T-helper 1 cell treated with Interleukin-12 subunit alpha and Interleukin-12 subunit beta and Interleukin-4 antibody, amounts not matched to agents 30 μg/mL and 1 μg/mL, for 36 hours (primary cell): ENCODE data around the gene ZBTB16.

Source experiments
- H3K27ac Mint-ChIP-seq: one replicate; pipeline ENCODE4 v1.8.0; 2021; ENCODE audit warnings: mild to moderate bottlenecking, mixed read lengths
- H3K27me3 Mint-ChIP-seq: one replicate; pipeline ENCODE4 v1.8.0; 2021; ENCODE audit warnings: low read depth, mixed read lengths
- H3K36me3 Mint-ChIP-seq: one replicate; pipeline ENCODE4 v1.8.0; 2021; ENCODE audit warnings: low read depth, mixed read lengths
- H3K4me1 Mint-ChIP-seq: one replicate; pipeline ENCODE4 v1.8.0; 2021; ENCODE audit warnings: low read depth, mixed read lengths
- H3K4me3 Mint-ChIP-seq: one replicate; pipeline ENCODE4 v1.8.0; 2021; ENCODE audit warnings: mild to moderate bottlenecking, moderate library complexity, mixed read lengths
- H3K9me3 Mint-ChIP-seq: one replicate; pipeline ENCODE4 v1.8.0; 2021; ENCODE audit warnings: mixed read lengths

The ZBTB16 gene

GRCh38 chr11:114091516-114092397, 32.2 kb downstream of the ZBTB16 start:
- Mint-ChIP-seq H3K27me3 (peaks cover 8% of the 10 kb centered on the region), H3K4me1 (peaks cover 14% of the 10 kb centered on the region), H3K36me3 (peaks cover 2% of the 10 kb centered on the region), H3K9me3 (no peaks in the 10 kb centered on the region), H3K27ac (no peak overlapping the region), H3K4me3 (no peak overlapping the region)

DNA sequence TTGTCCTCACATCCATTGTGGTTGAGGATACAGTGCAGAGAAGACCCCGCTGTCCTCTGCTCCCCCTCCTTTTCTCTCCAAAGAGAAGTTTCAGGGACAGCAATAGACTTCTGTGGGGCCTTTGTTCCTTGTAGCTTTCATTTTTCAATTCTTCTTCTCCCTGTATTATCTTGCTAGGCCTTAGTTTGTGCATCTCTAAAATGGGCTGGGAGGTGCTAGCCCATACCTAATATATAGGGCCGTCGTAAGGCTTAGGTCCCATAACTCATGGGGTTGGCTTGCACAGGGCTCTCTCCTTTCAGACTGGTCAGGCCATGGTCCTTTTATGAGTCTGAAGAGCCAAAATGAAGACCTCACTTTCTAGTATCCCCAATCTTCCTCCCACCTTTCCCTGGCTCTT, 33.0 kb downstream of the ZBTB16 start:
- H3K27me3 Mint-ChIP-seq: peaks cover 12% of the 10 kb centered on the region
- H3K4me3 Mint-ChIP-seq: no peak overlapping the region
- H3K27ac Mint-ChIP-seq: no peak overlapping the region
- H3K4me1 Mint-ChIP-seq: peaks cover 7% of the 10 kb centered on the region
- no peaks in the 10 kb centered on the region for H3K9me3 Mint-ChIP-seq
- no peaks in the 10 kb centered on the region for H3K36me3 Mint-ChIP-seq

- no peak overlapping the region for H3K27ac Mint-ChIP-seq
- H3K4me1 Mint-ChIP-seq: peaks cover 2% of the 10 kb centered on the region
- H3K9me3 Mint-ChIP-seq: no peaks in the 10 kb centered on the region
- H3K27me3 Mint-ChIP-seq: peaks cover 16% of the 10 kb centered on the region
- no peak overlapping the region for H3K4me3 Mint-ChIP-seq
- H3K36me3 Mint-ChIP-seq: no peaks in the 10 kb centered on the region
These were observed 33.4 kb downstream of the ZBTB16 start for GRCh38 chr11:114092953-114093352.

DNA sequence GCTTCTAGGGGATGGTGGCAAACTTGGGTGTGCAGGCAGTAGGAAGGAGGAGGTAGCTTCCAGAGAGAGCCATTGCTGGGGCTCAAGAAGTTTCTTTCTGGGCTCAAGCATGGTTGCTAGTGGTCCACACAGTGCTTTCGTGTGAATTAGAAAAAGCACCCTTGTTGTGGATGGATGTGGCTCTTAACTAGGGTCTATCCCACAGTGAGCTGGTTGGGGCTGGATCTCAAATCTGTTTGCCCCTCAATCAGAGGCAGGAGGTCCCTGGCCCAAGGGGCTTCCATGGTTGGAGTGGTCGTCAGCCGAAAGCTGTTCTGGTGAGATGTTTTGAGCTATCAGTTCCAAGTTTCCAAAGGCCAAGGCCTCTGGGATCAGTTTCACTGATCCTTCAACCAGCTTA, 35.0 kb downstream of the ZBTB16 start:
- Mint-ChIP-seq H3K9me3 (no peaks in the 10 kb centered on the region), H3K27me3 (peaks cover 21% of the 10 kb centered on the region), H3K36me3 (no peaks in the 10 kb centered on the region), H3K4me3 (no peak overlapping the region), H3K27ac (no peak overlapping the region), H3K4me1 (peaks cover 3% of the 10 kb centered on the region)

DNA sequence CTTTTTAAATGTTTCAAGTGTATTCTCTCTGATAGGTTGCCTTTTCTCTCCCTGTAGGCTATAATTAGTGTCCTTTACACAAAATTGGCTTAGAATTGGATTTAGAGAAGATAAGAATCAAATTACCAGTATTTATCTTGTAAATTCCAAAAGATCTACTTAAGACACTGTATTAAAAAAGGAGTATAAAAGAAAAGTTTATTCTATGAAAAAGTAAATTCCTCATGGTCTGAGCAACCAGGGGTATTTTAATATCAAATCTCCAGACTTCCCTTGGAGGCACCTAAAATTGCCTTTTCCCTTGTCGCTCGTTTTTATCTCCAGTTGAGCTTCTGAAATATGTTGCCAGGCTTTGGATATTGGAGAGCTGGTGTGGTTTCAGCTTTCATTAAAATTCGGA, 36.4 kb downstream of the ZBTB16 start:
- Mint-ChIP-seq H3K36me3 (no peaks in the 10 kb centered on the region), H3K9me3 (no peaks in the 10 kb centered on the region), H3K27ac (no peak overlapping the region), H3K4me1 (peaks cover 3% of the 10 kb centered on the region), H3K4me3 (no peak overlapping the region), H3K27me3 (peaks cover 30% of the 10 kb centered on the region)

DNA sequence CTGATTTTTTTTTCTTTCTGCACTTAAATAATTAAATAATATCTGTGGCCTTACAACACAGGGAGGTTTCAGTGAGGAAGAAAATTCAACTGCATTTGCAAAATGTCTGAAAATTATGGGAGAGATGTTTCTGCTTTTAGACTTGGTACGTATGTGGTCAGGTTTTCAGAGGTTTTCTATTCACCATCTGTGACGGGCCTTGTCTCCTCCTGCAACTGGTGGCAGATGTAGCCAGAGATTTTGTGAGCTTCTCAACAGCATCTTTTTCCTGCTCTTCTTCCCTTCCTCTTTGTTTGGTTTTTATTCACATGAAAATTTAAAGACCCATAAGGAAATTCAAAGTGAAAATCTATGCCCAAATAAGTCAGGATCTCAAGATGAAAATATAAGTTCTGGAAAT, 38.3 kb downstream of the ZBTB16 start:
- peaks cover 10% of the 10 kb centered on the region for H3K4me1 Mint-ChIP-seq
- H3K4me3 Mint-ChIP-seq: no peak overlapping the region
- peaks cover 37% of the 10 kb centered on the region for H3K27me3 Mint-ChIP-seq
- H3K36me3 Mint-ChIP-seq: no peaks in the 10 kb centered on the region
- H3K27ac Mint-ChIP-seq: no peak overlapping the region
- H3K9me3 Mint-ChIP-seq: no peaks in the 10 kb centered on the region

DNA sequence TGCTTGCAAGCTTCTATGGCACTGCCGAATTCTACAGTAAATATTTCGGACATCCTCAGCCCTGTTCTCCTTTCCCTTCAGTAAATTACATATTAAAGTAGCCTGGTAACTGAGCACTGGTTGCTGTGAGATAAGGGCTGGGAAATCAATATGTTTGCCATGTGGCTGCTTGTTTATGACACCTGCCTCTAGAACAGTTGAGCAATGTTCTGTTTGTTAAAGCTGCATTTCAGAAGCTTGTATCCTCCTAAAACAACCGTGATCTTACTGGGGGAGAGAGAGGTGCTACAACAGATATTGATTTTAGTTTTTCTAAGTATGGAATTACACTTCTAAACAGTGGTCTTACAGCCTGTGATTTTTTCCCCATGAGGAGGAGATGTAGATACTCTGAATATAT, 39.4 kb downstream of the ZBTB16 start:
- Mint-ChIP-seq H3K9me3 (no peaks in the 10 kb centered on the region), H3K27me3 (peaks cover 37% of the 10 kb centered on the region), H3K27ac (no peak overlapping the region), H3K4me1 (peaks cover 21% of the 10 kb centered on the region), H3K36me3 (no peaks in the 10 kb centered on the region), H3K4me3 (no peak overlapping the region)

GRCh38 chr11:114099392-114100178, 40.1 kb downstream of the ZBTB16 start:
- Mint-ChIP-seq H3K27me3 (peaks cover 37% of the 10 kb centered on the region), H3K27ac (no peak overlapping the region), H3K36me3 (no peaks in the 10 kb centered on the region), H3K4me3 (no peak overlapping the region), H3K9me3 (no peaks in the 10 kb centered on the region), H3K4me1 (peaks cover 28% of the 10 kb centered on the region)

- peak overlapping the region; percentile 74 for H3K27ac Mint-ChIP-seq
- H3K27me3 Mint-ChIP-seq: peaks cover 31% of the 10 kb centered on the region
- no peaks in the 10 kb centered on the region for H3K36me3 Mint-ChIP-seq
- H3K4me1 Mint-ChIP-seq: peaks cover 30% of the 10 kb centered on the region
- no peaks in the 10 kb centered on the region for H3K9me3 Mint-ChIP-seq
- peak overlapping the region; percentile 47 for H3K4me3 Mint-ChIP-seq
These were observed 43.7 kb downstream of the ZBTB16 start for GRCh38 chr11:114102993-114103896.

DNA sequence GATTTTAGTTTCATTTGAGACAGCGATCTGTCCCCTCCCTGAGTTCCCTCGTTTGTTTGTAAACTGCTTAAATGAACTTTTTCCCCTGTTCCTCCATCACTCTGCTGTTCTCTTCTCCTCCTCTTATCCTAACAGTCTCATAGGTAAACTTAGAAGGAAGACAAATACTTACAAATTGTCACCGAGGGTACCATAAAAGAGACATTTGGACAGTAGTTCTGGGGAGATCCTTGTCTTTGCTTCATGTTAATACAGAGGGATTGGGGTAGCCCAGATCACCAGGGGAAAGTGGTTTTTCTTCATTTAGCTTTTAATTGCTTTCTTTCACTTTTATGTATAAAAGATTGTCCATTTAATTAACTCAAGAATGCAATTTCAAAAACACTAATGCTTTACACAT, 46.1 kb downstream of the ZBTB16 start:
- Mint-ChIP-seq H3K4me3 (no peak overlapping the region), H3K36me3 (no peaks in the 10 kb centered on the region), H3K9me3 (no peaks in the 10 kb centered on the region), H3K27ac (no peak overlapping the region), H3K27me3 (peaks cover 40% of the 10 kb centered on the region), H3K4me1 (peaks cover 33% of the 10 kb centered on the region)

DNA sequence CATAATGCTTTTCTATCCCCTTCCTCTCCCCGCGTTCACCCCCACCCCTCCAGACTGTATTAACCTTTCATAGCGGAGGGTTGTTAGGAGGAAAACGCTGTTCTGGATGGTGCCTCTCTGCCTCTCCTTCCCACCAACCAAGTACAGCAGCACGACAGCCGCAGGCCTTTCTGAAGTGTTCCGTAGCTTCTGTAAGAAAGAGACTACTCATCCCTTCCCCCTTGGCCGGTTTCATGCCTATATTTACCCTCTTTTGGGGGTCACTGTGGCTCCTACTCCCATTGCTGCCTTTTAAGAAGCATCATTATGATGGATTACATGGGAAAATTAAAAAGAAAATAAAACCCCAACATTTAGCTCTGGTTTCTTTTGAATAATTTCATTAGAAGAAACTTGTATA, 46.5 kb downstream of the ZBTB16 start:
- Mint-ChIP-seq H3K4me1 (peaks cover 34% of the 10 kb centered on the region), H3K9me3 (no peaks in the 10 kb centered on the region), H3K36me3 (no peaks in the 10 kb centered on the region), H3K27ac (no peak overlapping the region), H3K4me3 (no peak overlapping the region), H3K27me3 (peaks cover 43% of the 10 kb centered on the region)

DNA sequence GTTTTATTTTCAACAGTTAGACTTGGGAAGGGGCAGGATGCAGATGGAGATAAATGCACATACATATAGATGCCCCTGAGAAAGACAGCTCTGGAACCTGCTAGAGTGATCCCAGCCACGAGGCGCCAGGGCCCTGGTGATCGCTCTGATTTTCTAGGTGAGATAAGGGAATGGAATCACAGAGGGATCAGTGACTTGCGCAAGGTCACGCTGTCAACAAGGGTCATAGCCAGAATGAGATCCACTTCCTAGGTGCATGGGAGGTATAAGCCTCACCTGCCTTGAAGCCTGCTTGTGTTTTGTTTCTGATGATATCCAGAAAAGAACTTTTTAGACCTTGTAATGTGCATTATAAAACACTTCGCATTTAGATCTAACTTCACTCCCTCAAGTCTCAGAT, 47.5 kb downstream of the ZBTB16 start:
- H3K36me3 Mint-ChIP-seq: no peaks in the 10 kb centered on the region
- H3K27me3 Mint-ChIP-seq: peaks cover 44% of the 10 kb centered on the region
- peaks cover 33% of the 10 kb centered on the region for H3K4me1 Mint-ChIP-seq
- H3K9me3 Mint-ChIP-seq: no peaks in the 10 kb centered on the region
- no peak overlapping the region for H3K4me3 Mint-ChIP-seq
- no peak overlapping the region for H3K27ac Mint-ChIP-seq

- Mint-ChIP-seq H3K4me1 (peaks cover 21% of the 10 kb centered on the region), H3K36me3 (no peaks in the 10 kb centered on the region), H3K4me3 (no peak overlapping the region), H3K9me3 (no peaks in the 10 kb centered on the region), H3K27ac (no peak overlapping the region), H3K27me3 (peaks cover 53% of the 10 kb centered on the region)
These were observed 49.1 kb downstream of the ZBTB16 start for GRCh38 chr11:114108501-114109205.
